Measurements from ENCODE around the gene NEMF.

The NEMF gene

GRCh38 chr14:49732896-49733295 lies 119.7 kb downstream of the NEMF start:
- DNase-seq: no peak

Measured in stimulated activated CD4-positive, alpha-beta T cell treated with anti-CD3 and anti-CD28 coated beads, Interleukin-15, amount 100 ng/mL, for 24 hours (primary cell).